SKM-1 treated with dmso at 0.1 percent for 144 hours (cell line): Measurements from ENCODE around the gene VSTM4.

ENCODE experiments used
- DNase-seq: peaks from one replicate; lab custom pipeline; 2025; ENCODE audit not compliant: unreplicated experiment; lab: John Stamatoyannopoulos, UW

Gene VSTM4

GRCh38 chr10:48974510-48975156, 140.7 kb downstream of the VSTM4 start:
- no peak for DNase-seq

- no peak for DNase-seq
Measured at GRCh38 chr10:48973065-48973464, 142.3 kb downstream of the VSTM4 start.

GRCh38 chr10:48970654-48971053, 144.7 kb downstream of the VSTM4 start:
- DNase-seq = no peak

- no peak for DNase-seq
Measured at GRCh38 chr10:48970046-48970445, 145.3 kb downstream of the VSTM4 start.

- DNase-seq = no peak
Measured at GRCh38 chr10:48968036-48968435, 147.3 kb downstream of the VSTM4 start.

GRCh38 chr10:48965460-48965859, 149.9 kb downstream of the VSTM4 start:
- no peak for DNase-seq
